Neural crest cell (in vitro differentiated cells): ENCODE results near the gene C1QTNF7. TPM values are rescaled to one million over a fixed set of nuclear protein-coding genes. Genes with fewer than 3 reads are reported as not detected.

Experiments
- DNase-seq: peaks from one replicate; pipeline ENCODE4 v3.0.0; 2021; ENCODE audit warnings: low read depth, mixed read lengths, low spot score
- H3K27ac Mint-ChIP-seq: one replicate; pipeline ENCODE4 v1.8.0; 2021; ENCODE audit warnings: mild to moderate bottlenecking, mixed read lengths; ENCODE audit not compliant: unreplicated experiment
- H3K27me3 Mint-ChIP-seq: 2 replicates; pipeline ENCODE4 v1.8.0; 2021; ENCODE audit warnings: low read depth, mild to moderate bottlenecking, mixed read lengths
- H3K36me3 Mint-ChIP-seq: 2 replicates; pipeline ENCODE4 v1.8.0; 2021; ENCODE audit warnings: low read depth, mild to moderate bottlenecking, mixed read lengths
- H3K4me1 Mint-ChIP-seq: 2 replicates; pipeline ENCODE4 v1.8.0; 2021; ENCODE audit warnings: mixed read lengths
- H3K4me3 Mint-ChIP-seq: one replicate; pipeline ENCODE4 v1.8.0; 2021; ENCODE audit warnings: mild to moderate bottlenecking, mixed read lengths
- H3K9me3 Mint-ChIP-seq: 2 replicates; pipeline ENCODE4 v1.8.0; 2021; ENCODE audit warnings: mixed read lengths
- total RNA-seq: library from RNA; stranded (reverse); gene quantifications from 2 replicates; pipeline ENCODE4 v1.2.1, GENCODE V29; 2021
- TF ChIP-seq, protein P1 (sequence below): fragments of 200-600 bp; sonication (generic); conservative IDR thresholded peaks from 2 replicates; pipeline ENCODE4 v1.5.0; 2021; ENCODE audit warnings: antibody characterized with exemption, mild to moderate bottlenecking

Gene C1QTNF7
- total RNA-seq, 1 donor from 2014 or later: not detected

DNA sequence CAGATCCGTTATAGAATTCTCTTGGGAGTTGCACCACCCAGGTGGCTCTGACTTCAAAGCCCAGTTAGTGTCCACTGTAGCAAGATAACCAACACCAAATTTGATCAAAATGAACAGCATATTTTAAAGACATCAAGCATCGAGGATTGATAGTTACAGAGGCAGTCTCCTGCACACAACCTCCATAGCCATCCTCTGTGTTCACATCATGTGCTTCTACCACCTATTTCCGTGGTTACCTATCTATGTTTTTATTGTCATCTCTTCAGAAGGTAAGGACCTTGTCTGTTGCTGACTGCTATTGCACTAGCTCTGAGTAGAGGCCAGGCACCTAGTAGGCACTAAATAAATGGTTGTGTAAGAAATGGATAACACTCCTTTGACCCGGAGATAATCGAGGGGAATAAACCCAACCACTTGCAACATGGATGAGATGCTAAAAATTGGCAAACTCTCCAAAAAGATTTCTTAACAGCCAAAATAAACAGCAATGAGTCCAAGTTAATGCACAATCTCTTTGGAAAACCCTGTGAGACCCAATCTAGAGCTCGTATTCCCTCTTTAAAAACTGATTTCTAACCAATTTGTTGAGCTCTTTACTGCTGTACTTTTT, 14.7 kb upstream of the C1QTNF7 start:
- TF ChIP-seq, protein P1, sequence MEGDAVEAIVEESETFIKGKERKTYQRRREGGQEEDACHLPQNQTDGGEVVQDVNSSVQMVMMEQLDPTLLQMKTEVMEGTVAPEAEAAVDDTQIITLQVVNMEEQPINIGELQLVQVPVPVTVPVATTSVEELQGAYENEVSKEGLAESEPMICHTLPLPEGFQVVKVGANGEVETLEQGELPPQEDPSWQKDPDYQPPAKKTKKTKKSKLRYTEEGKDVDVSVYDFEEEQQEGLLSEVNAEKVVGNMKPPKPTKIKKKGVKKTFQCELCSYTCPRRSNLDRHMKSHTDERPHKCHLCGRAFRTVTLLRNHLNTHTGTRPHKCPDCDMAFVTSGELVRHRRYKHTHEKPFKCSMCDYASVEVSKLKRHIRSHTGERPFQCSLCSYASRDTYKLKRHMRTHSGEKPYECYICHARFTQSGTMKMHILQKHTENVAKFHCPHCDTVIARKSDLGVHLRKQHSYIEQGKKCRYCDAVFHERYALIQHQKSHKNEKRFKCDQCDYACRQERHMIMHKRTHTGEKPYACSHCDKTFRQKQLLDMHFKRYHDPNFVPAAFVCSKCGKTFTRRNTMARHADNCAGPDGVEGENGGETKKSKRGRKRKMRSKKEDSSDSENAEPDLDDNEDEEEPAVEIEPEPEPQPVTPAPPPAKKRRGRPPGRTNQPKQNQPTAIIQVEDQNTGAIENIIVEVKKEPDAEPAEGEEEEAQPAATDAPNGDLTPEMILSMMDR: no peak
- no peak for DNase-seq
- no peak overlapping the region for H3K4me3 Mint-ChIP-seq
- H3K9me3 Mint-ChIP-seq: peaks cover 1% of the 10 kb centered on the region
- peaks cover 16% of the 10 kb centered on the region for H3K4me1 Mint-ChIP-seq
- H3K27ac Mint-ChIP-seq: no peak overlapping the region
- H3K27me3 Mint-ChIP-seq: no peaks in the 10 kb centered on the region
- no peaks in the 10 kb centered on the region for H3K36me3 Mint-ChIP-seq

GRCh38 chr4:15413623-15414019, 14.2 kb upstream of the C1QTNF7 start:
- no peak overlapping the region for H3K27ac Mint-ChIP-seq
- H3K27me3 Mint-ChIP-seq: no peaks in the 10 kb centered on the region
- peaks cover 5% of the 10 kb centered on the region for H3K9me3 Mint-ChIP-seq
- no peak for DNase-seq
- TF ChIP-seq, protein P1: no peak
- no peaks in the 10 kb centered on the region for H3K36me3 Mint-ChIP-seq
- H3K4me1 Mint-ChIP-seq: peaks cover 21% of the 10 kb centered on the region
- H3K4me3 Mint-ChIP-seq: no peak overlapping the region

DNA sequence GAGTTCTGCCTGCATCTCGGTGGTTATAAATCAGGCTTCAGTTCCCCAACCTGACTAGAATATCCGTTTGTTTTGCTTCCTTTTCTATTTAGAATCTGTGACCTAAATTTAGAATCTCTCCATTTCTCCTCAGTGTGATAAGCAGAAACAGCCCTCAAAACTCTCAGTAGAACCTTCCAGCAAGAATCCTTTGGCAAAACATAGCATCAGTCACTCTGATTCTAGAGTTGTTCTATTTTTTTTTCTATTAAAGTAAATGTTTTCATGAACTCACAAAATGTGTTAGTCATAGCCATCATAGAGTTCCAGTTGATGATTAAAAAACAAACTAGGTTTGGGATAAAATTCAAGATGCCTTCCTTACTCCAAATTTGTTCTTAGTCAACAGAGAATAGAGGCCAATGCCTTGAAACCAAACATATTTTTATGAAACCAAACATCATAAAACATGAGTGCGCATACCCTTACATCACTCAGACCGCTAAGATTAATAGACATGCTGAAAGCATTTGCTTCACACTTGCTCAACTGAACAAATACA, 13.2 kb upstream of the C1QTNF7 start:
- peaks cover 22% of the 10 kb centered on the region for H3K4me1 Mint-ChIP-seq
- H3K27ac Mint-ChIP-seq: no peak overlapping the region
- H3K4me3 Mint-ChIP-seq: no peak overlapping the region
- peaks cover 5% of the 10 kb centered on the region for H3K9me3 Mint-ChIP-seq
- no peaks in the 10 kb centered on the region for H3K27me3 Mint-ChIP-seq
- TF ChIP-seq, protein P1: no peak
- no peak for DNase-seq
- H3K36me3 Mint-ChIP-seq: no peaks in the 10 kb centered on the region

DNA sequence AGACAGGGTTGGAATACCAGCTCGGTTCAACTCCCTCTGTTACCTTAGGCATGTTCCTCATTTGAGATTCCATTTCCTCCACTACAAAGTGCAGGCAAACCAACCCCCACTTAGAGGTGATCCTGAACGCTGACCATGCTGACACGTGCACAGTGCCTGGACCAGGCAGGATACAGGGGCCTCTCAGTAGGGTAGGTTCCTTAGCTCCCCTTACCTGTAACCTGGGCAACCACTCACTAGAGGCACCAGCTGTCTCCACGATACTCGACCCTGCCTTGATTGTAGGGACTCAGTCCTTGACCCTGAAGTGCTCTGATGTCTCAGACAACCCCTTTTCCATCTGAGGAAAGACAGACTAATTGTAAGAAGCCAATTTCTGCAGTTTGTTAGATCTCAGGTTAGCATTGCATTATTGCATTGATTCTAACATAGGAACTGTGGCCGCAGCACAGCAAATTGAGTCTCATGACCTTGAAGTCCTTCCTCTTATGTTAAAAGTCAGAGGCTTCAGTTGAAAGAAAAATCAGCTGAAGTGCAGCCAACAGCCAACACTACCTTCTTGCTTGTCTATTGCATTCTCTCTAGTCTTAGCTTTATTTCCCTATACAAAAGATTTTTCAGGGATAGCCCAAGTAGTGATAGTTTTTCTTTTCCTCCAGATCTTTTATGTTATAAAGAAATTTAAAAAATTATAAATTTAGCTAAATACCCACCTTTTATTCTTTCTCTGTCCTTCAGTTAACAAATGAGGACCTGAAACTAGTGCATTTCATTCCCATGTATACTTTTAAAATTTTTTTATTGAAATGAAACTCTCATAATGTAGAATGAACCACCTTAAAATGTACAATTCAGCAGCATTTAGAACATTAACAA, 11.2 kb upstream of the C1QTNF7 start:
- Mint-ChIP-seq H3K9me3 (peaks cover 7% of the 10 kb centered on the region), H3K4me3 (no peak overlapping the region), H3K4me1 (peaks cover 30% of the 10 kb centered on the region), H3K36me3 (no peaks in the 10 kb centered on the region), H3K27ac (no peak overlapping the region), H3K27me3 (no peaks in the 10 kb centered on the region)
- DNase-seq: no peak
- TF ChIP-seq, protein P1: no peak

DNA sequence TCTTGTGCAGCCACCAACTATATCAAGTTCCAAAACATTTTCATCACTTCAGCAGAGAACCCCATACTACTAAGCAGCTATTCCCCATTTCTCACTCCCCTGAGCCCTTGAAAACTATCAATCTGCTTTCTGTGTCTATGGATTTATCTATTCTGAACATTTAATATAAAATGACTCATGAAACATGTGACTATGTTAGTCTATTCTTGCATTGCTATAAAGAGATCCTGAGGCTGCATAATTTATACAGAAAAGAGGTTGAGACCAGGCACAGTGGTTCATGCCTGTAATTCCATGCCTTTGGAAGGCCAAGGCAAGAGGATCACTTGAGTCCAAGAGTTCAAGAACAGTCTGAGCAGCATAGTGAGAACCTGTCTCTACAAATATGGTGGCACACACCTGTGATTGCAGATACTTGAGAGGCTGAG, 10.6 kb upstream of the C1QTNF7 start:
- H3K4me3 Mint-ChIP-seq: no peak overlapping the region
- no peak overlapping the region for H3K27ac Mint-ChIP-seq
- peaks cover 7% of the 10 kb centered on the region for H3K9me3 Mint-ChIP-seq
- TF ChIP-seq, protein P1: no peak
- no peak for DNase-seq
- no peaks in the 10 kb centered on the region for H3K27me3 Mint-ChIP-seq
- no peaks in the 10 kb centered on the region for H3K36me3 Mint-ChIP-seq
- peaks cover 30% of the 10 kb centered on the region for H3K4me1 Mint-ChIP-seq
